ENCODE results near the gene ZBTB47. TPM values are rescaled to one million over a fixed set of nuclear protein-coding genes. Genes with fewer than 3 reads are reported as not detected.

The ZBTB47 gene
- total and polyA plus RNA-seq, 2 experiments from 2014 or later = 0.48 to 2.8 TPM

DNA sequence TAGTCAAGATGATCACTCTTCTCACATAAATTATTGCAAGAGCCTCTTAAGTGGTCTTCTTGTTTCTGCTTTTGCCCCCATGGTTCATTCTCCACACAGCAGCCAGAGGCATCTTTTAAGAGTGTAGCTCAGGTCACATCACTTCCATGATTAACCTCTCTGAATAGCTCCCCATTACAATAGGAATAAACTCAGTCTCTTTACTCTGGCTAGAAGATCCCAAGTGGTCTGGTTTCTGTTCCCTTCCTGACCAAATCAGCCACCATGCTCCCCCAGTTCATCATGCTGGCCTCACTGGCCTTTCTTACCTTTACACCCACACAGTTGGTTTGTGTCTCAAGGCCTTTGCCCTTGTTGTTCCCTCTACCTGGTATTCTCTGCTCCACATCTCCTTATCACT is 40.9 kb downstream of the ZBTB47 start (continued):
- TF ChIP-seq JUNB (IDR thresholded peaks at IDR 0.05; ENCODE audit: unreplicated experiment) = no peak
- TF ChIP-seq ZNF114 (CRISPR knock-in tag; IDR thresholded peaks at IDR 0.05) = no peak
- TF ChIP-seq, protein P1, sequence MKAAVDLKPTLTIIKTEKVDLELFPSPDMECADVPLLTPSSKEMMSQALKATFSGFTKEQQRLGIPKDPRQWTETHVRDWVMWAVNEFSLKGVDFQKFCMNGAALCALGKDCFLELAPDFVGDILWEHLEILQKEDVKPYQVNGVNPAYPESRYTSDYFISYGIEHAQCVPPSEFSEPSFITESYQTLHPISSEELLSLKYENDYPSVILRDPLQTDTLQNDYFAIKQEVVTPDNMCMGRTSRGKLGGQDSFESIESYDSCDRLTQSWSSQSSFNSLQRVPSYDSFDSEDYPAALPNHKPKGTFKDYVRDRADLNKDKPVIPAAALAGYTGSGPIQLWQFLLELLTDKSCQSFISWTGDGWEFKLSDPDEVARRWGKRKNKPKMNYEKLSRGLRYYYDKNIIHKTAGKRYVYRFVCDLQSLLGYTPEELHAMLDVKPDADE (IDR thresholded peaks at IDR 0.05) = no peak
- TF ChIP-seq POLR2AphosphoS5 (IDR thresholded peaks at IDR 0.05; ENCODE audit: low read depth) = no peak
- TF ChIP-seq, protein P2, sequence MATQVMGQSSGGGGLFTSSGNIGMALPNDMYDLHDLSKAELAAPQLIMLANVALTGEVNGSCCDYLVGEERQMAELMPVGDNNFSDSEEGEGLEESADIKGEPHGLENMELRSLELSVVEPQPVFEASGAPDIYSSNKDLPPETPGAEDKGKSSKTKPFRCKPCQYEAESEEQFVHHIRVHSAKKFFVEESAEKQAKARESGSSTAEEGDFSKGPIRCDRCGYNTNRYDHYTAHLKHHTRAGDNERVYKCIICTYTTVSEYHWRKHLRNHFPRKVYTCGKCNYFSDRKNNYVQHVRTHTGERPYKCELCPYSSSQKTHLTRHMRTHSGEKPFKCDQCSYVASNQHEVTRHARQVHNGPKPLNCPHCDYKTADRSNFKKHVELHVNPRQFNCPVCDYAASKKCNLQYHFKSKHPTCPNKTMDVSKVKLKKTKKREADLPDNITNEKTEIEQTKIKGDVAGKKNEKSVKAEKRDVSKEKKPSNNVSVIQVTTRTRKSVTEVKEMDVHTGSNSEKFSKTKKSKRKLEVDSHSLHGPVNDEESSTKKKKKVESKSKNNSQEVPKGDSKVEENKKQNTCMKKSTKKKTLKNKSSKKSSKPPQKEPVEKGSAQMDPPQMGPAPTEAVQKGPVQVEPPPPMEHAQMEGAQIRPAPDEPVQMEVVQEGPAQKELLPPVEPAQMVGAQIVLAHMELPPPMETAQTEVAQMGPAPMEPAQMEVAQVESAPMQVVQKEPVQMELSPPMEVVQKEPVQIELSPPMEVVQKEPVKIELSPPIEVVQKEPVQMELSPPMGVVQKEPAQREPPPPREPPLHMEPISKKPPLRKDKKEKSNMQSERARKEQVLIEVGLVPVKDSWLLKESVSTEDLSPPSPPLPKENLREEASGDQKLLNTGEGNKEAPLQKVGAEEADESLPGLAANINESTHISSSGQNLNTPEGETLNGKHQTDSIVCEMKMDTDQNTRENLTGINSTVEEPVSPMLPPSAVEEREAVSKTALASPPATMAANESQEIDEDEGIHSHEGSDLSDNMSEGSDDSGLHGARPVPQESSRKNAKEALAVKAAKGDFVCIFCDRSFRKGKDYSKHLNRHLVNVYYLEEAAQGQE (IDR thresholded peaks at IDR 0.05; ENCODE audit: unreplicated experiment) = no peak
- TF ChIP-seq EZH2phosphoT487 (IDR thresholded peaks at IDR 0.05; ENCODE audit: unreplicated experiment) = no peak
- TF ChIP-seq, protein P3, sequence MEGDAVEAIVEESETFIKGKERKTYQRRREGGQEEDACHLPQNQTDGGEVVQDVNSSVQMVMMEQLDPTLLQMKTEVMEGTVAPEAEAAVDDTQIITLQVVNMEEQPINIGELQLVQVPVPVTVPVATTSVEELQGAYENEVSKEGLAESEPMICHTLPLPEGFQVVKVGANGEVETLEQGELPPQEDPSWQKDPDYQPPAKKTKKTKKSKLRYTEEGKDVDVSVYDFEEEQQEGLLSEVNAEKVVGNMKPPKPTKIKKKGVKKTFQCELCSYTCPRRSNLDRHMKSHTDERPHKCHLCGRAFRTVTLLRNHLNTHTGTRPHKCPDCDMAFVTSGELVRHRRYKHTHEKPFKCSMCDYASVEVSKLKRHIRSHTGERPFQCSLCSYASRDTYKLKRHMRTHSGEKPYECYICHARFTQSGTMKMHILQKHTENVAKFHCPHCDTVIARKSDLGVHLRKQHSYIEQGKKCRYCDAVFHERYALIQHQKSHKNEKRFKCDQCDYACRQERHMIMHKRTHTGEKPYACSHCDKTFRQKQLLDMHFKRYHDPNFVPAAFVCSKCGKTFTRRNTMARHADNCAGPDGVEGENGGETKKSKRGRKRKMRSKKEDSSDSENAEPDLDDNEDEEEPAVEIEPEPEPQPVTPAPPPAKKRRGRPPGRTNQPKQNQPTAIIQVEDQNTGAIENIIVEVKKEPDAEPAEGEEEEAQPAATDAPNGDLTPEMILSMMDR (conservative IDR thresholded peaks at IDR 0.05; ENCODE audit: low read depth in 2 of 2) = no peak

DNA sequence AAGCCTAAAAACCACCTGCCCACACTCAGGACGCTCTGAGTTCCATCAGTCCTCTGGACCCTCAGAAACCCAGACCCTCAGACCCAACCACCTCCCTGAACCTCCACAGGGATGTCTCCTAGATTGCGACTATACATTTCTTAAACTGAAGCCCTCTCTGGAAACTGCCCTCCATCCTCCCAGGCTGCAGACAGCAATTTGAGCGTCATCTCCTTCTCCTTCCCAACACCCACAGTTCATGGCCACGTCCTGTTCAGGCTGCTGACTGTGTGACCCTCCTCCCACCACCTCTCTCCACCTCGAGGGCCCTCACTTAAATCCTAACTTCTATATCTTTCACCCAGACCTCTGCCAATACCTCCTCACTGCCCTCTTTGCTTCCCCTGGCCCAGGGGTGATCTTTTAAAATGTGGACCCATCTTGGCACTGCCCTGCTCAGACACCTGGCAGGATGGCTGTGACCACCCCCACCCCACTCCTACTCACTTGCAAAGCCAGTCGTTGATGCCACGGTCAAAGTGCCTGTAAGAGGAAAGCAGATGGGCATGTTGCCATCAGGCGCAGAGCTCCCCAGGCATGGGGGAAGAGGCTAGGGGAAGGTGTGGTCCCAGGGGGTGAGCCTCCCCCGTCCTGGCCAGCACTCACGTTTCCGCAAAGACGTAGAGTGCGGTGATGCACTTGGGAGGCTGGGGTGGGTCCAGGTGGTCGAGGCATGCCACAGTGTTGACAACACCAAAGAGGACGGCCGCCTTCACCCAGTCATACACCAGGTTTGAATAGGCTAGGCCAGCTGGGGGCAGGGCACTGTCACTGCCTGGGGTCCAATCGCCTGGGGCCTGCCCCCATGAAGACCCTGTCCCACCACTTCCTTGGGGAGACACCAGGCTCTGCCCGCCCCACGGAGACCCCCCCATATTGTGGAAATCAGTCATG is 43.1 kb downstream of the ZBTB47 start:
- Mint-ChIP-seq H3K27ac (no peak overlapping the region), H3K27me3 (ENCODE audit: insufficient read depth, low read depth, poor library complexity) (no peaks in the 10 kb centered on the region), H3K4me1 (peaks cover 5% of the 10 kb centered on the region; the same call in 2 of the 3 replicates), H3K9me3 (no peaks in the 10 kb centered on the region), H3K36me3 (ENCODE audit: low read depth) (no peaks in the 10 kb centered on the region), H3K4me3 (no peak overlapping the region)
- Histone ChIP-seq H3K4me3 (no peak overlapping the region), H3K4me1 (ENCODE audit: insufficient read depth) (no peaks in the 10 kb centered on the region), H2AFZ (no peak overlapping the region), H3K9me2 (ENCODE audit: insufficient read depth) (no peaks in the 10 kb centered on the region), H3F3A (replicated peaks; ENCODE audit: low read depth) (no peaks in the 10 kb centered on the region), H4K20me1 (replicated peaks; ENCODE audit: insufficient read depth) (no peaks in the 10 kb centered on the region), H3K4me2 (no peak overlapping the region), H3K36me3 (ENCODE audit: insufficient read depth) (no peaks in the 10 kb centered on the region), H3K27ac (ENCODE audit: low read depth) (no peak overlapping the region), H3K79me2 (replicated peaks; ENCODE audit: insufficient read depth) (no peaks in the 10 kb centered on the region), H3K27me3 (ENCODE audit: insufficient read depth) (no peaks in the 10 kb centered on the region)
- ATAC-seq (no peak), DNase-seq (ENCODE audit: low spot score) (no peak)
- TF ChIP-seq, protein P4, sequence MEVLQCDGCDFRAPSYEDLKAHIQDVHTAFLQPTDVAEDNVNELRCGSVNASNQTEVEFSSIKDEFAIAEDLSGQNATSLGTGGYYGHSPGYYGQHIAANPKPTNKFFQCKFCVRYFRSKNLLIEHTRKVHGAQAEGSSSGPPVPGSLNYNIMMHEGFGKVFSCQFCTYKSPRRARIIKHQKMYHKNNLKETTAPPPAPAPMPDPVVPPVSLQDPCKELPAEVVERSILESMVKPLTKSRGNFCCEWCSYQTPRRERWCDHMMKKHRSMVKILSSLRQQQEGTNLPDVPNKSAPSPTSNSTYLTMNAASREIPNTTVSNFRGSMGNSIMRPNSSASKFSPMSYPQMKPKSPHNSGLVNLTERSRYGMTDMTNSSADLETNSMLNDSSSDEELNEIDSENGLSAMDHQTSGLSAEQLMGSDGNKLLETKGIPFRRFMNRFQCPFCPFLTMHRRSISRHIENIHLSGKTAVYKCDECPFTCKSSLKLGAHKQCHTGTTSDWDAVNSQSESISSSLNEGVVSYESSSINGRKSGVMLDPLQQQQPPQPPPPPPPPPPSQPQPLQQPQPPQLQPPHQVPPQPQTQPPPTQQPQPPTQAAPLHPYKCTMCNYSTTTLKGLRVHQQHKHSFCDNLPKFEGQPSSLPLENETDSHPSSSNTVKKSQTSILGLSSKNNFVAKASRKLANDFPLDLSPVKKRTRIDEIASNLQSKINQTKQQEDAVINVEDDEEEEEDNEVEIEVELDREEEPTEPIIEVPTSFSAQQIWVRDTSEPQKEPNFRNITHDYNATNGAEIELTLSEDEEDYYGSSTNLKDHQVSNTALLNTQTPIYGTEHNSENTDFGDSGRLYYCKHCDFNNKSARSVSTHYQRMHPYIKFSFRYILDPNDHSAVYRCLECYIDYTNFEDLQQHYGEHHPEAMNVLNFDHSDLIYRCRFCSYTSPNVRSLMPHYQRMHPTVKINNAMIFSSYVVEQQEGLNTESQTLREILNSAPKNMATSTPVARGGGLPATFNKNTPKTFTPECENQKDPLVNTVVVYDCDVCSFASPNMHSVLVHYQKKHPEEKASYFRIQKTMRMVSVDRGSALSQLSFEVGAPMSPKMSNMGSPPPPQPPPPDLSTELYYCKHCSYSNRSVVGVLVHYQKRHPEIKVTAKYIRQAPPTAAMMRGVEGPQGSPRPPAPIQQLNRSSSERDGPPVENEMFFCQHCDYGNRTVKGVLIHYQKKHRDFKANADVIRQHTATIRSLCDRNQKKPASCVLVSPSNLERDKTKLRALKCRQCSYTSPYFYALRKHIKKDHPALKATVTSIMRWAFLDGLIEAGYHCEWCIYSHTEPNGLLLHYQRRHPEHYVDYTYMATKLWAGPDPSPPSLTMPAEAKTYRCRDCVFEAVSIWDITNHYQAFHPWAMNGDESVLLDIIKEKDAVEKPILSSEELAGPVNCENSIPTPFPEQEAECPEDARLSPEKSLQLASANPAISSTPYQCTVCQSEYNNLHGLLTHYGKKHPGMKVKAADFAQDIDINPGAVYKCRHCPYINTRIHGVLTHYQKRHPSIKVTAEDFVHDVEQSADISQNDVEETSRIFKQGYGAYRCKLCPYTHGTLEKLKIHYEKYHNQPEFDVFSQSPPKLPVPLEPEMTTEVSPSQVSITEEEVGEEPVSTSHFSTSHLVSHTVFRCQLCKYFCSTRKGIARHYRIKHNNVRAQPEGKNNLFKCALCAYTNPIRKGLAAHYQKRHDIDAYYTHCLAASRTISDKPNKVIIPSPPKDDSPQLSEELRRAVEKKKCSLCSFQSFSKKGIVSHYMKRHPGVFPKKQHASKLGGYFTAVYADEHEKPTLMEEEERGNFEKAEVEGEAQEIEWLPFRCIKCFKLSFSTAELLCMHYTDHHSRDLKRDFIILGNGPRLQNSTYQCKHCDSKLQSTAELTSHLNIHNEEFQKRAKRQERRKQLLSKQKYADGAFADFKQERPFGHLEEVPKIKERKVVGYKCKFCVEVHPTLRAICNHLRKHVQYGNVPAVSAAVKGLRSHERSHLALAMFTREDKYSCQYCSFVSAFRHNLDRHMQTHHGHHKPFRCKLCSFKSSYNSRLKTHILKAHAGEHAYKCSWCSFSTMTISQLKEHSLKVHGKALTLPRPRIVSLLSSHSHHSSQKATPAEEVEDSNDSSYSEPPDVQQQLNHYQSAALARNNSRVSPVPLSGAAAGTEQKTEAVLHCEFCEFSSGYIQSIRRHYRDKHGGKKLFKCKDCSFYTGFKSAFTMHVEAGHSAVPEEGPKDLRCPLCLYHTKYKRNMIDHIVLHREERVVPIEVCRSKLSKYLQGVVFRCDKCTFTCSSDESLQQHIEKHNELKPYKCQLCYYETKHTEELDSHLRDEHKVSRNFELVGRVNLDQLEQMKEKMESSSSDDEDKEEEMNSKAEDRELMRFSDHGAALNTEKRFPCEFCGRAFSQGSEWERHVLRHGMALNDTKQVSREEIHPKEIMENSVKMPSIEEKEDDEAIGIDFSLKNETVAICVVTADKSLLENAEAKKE (CRISPR knock-in tag; IDR thresholded peaks at IDR 0.05) = no peak
- no peak for TF ChIP-seq ZNF331 (CRISPR knock-in tag; IDR thresholded peaks at IDR 0.05; ENCODE audit: low read depth)
